Mononuclear cell (primary cell): Measurements from ENCODE around the gene SHE. TPM values are rescaled to one million over a fixed set of nuclear protein-coding genes. Genes with fewer than 3 reads are reported as not detected.

Experiments used
- H3K27me3 ChIP-seq: 2 replicates; pipeline ENCODE4 v1.6.0; 2011; ENCODE audit warnings: low read length, control low read depth; ENCODE audit not compliant: insufficient read depth
- H3K4me1 ChIP-seq: 2 replicates; pipeline ENCODE4 v1.5.1; 2011; ENCODE audit warnings: mild to moderate bottlenecking, low read length, control low read depth; ENCODE audit not compliant: insufficient read depth
- H3K4me3 ChIP-seq: 2 replicates; pipeline ENCODE4 v1.5.1; 2011; ENCODE audit warnings: mild to moderate bottlenecking, low read length, moderate library complexity
- H3K9me3 ChIP-seq: 2 replicates; pipeline ENCODE4 v1.5.1; 2011; ENCODE audit warnings: low read depth, mild to moderate bottlenecking, control low read depth, low read length
- total RNA-seq: library from RNA; depleted of rRNA; stranded (reverse); fragments of >200 nt; gene quantifications from one replicate; pipeline ENCODE4 v1.2.3, GENCODE V29; 2012

The SHE gene
- total RNA-seq, 1 donor = 0.10 TPM

DNA sequence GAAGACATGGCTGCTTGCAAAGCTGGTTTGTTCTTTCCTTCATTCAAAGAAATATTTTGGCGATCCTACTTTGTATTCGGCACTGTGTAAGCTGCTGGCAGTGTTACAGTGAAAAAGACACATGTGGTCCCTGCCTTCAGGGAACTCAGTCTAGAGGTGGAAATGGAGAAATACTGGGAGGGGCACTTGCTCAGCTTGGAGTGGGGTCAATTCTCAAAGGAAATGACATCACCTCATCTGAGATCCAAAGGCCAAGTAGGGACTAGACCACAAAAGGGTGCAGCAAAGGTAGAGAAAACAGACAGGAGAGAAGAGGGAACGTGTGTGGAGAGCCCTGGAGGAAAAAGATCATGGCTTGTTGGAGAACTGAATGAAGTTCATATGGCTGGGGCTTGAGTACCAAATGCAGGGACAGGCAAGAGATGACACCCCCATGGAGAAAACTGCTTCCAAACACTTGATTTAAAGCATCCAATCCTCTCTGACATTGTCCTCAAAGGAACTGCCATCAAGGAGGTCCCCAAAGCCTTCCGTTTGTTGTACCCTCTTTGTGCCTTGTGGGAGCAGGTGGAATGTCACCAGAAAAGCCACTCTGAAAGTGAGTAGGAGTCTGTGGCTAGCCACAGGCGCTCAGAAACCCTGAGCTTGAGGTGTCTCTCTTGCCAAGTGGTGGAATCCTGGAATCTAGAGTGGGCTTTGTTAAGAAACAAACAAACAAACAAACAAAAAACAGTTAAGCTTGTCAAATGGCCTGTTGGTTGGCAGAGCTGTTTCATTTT, 48.4 kb downstream of the SHE start:
- Histone ChIP-seq H3K4me3 (no peak overlapping the region), H3K27me3 (no peaks in the 10 kb centered on the region), H3K9me3 (no peaks in the 10 kb centered on the region), H3K4me1 (peaks cover 61% of the 10 kb centered on the region)

DNA sequence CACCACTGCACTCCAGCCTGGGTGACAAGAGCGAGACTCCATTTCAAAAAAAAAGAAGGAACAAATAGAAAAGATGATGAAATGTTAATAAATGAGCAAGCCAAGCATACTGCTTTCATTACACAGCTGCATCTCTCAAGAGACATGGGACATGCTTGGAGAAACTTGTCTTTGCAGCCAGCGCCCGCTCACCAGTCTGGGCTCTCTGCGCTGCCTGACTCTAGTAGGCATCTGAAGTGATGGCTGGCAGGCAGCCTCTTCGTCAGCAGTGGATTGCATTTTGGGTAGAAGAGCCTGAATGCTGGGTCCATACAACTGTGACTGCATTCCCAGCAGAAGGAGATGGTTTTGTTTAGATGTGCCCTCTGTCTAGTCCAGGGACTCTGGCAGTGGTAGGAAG, 49.1 kb downstream of the SHE start:
- Histone ChIP-seq H3K27me3 (no peaks in the 10 kb centered on the region), H3K9me3 (no peaks in the 10 kb centered on the region), H3K4me3 (no peak overlapping the region), H3K4me1 (peaks cover 61% of the 10 kb centered on the region)

DNA sequence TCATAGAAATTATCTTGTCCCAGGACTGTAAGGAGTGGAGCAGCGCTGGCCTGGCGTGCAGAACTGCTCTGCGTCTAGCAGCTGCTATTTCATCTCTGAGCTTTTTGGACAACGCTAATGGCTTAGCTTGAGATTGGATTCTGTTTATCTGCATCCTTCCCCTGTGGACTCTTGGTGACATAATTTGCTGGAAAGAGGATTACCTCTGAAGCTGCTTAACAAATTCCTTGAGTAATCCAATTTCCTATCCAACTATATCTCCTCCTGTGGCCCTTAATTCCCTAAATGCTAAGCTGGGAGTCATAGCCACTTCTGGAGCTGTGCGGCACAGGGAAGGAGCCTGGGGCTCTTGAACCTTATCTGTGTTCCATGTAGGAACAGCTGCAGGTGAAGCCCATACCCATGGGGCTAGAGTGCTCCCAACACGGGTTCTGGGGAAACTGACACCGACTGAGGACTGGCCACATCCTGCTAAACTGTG, 53.8 kb downstream of the SHE start:
- Histone ChIP-seq H3K4me1 (peaks cover 25% of the 10 kb centered on the region), H3K27me3 (no peaks in the 10 kb centered on the region), H3K4me3 (no peak overlapping the region), H3K9me3 (no peaks in the 10 kb centered on the region)

DNA sequence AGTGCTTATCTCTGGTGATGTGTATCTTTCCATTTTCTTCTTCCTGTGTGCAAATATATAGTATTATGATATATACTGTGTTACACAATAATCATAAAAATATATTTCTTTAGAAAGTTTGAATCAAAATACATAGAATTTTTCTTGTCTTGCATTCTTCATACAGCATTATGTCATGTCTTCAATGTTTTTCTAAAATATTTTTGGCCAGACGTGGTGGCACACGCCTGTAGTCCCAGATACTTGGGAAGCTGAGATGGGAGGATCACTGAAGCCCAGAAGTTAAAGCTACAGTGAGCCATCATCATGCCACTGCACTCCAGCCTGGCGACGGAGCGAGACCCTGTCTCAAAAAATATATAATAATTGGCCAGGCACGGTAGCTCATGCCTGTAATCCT, 55.4 kb downstream of the SHE start:
- Histone ChIP-seq H3K4me3 (no peak overlapping the region), H3K27me3 (no peaks in the 10 kb centered on the region), H3K9me3 (no peaks in the 10 kb centered on the region), H3K4me1 (peaks cover 21% of the 10 kb centered on the region)

DNA sequence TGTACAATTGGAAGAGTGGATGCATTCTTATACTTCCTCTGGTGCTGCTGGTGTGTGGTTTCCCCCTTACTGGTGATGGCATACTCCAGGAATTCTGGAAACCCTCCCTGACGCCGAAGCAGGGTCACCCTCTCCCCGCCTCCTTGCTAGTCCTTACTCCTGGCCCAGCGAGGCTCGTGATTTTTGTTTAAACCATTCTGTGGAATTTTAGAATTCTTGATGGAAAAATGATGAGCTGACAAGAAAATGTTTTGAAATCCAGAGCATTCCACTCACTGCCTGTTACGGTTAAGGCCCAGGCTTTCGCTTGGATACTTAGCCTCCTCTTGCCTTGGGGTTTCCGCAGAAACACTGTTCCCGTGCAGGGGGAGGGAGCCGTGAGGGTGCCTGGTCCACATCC, 55.9 kb downstream of the SHE start:
- Histone ChIP-seq H3K4me1 (peaks cover 24% of the 10 kb centered on the region), H3K4me3 (no peak overlapping the region), H3K9me3 (no peaks in the 10 kb centered on the region), H3K27me3 (no peaks in the 10 kb centered on the region)

DNA sequence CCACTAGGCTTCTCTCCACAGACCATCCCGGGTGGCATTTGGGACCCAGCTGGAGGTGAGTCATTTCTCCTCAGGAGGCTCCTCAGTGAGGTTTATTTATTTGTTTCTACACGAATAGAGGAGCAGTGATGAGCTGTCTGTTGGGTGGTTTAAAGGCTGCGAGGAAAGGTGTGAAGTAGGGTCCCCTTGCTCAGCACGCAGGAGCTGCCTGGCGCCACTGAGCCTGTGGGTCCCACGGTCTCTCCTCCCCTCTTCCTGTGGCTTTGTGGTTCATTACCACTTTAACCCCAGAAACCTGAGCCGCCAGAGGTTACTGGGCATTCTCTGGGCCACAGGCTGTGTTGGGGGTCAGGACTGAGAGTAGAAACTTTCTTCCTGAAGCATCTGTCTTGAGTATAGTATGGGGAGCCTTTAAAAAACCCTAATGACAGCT, 57.2 kb downstream of the SHE start:
- H3K4me1 ChIP-seq = peaks cover 36% of the 10 kb centered on the region

DNA sequence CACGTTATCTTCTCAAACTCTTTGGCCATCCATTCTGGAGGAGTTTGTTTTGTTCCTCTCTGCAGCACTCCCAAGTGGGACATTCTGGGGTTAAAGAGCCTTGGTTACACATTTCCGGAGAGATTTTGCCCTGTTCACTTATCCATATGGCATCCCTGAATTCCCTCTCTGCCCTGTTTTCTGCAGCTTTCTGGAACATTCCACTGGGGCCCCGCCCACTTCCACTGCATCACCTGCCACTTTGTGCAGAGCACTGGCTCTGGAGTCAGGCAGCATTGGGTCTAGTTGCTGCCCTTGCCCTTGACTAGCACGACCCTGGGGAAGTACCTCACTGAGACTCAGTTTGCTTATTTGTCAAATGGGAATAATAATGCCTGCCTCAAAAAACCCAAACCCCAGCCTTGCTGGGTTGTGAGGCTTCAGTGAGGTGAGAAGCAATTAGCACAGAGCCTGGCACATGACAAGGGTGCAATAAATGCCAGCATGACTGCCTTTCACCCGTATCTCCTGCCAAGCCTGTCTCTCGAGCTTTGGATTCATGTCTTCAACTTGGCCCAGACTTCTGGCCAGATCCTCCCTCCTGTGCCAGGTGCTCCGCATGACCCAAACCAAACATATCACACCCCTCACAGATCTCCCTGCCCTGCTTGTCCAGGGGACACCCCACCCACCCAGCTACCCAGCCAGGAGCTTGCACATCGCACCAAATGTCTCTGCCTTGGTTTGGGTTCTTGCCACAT, 58.8 kb downstream of the SHE start:
- Histone ChIP-seq H3K4me3 (no peak overlapping the region), H3K27me3 (no peaks in the 10 kb centered on the region), H3K4me1 (peaks cover 52% of the 10 kb centered on the region), H3K9me3 (no peaks in the 10 kb centered on the region)

More for the DNA sequence above, 57.2 kb downstream of the SHE start:
- Histone ChIP-seq H3K27me3 (no peaks in the 10 kb centered on the region), H3K4me3 (no peak overlapping the region), H3K9me3 (no peaks in the 10 kb centered on the region)

DNA sequence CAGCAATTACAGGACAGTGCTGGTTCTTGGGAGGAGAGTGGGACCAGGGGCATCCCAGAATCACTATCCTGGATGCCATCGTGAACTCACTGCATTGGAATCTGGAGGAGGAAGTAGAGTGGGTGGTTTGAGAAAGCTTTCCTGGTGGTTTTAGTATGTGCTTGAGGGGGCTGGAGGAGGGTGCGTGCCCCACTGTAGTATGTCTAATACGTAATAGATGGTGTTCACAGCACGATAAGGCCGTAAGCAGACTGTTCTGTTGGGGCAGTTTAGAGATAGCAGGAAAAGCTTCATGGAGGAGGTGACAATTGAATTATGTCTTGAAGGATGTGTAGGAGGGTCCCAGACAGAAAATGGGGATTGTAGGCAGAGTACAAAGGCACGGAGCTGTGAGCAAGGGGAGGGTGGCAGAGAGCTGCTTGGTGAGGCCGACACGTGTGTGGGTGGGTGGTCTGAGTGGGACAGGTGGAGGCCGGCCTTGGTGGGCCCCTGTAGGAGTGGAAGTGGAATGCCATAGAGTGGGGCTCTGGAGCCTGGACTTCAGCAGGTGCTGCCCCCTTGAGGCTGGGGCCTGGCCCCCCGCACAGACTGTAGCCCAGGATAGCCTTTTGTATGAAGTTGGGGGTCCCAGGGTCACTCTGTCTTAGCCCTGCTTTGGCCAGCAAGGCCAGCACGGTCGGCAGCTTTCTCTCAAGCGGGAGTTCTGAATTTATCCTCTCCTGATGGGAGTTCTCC, 60.0 kb downstream of the SHE start:
- Histone ChIP-seq H3K4me3 (no peak overlapping the region), H3K4me1 (peaks cover 61% of the 10 kb centered on the region), H3K9me3 (no peaks in the 10 kb centered on the region), H3K27me3 (no peaks in the 10 kb centered on the region)

DNA sequence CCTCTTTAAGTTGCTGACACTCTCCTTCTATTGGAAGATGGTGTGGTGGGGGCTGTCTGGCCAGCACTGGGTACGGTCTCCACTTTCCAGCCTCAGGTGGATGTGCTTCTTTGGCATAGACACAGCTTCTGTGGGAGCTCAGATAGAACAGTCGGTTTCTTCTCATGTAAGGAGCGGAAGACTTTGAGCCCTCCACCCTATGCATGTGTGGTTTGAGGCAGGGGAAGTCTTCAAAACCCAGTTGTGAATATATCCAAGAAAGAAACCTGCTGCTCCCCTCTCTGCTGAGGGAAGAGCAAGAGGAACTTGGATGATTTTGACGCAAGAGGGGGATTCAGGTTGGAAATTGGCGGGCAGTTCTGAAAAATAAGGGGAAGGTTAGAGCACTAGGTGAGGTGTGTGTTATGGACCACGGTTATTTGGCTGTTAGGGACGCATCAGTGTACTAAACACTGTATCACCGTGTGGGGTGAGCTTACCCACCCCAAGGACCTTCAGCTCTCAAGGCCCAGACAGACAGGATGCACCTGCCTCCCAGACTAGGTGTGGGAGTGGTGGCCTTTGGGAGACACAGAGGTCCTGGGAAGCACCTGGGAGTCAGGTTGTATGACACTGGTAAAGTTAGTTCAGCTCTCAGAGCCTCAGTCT, 60.8 kb downstream of the SHE start:
- no peaks in the 10 kb centered on the region for H3K27me3 ChIP-seq
- H3K9me3 ChIP-seq = no peaks in the 10 kb centered on the region
- no peak overlapping the region for H3K4me3 ChIP-seq
- H3K4me1 ChIP-seq = peaks cover 61% of the 10 kb centered on the region

DNA sequence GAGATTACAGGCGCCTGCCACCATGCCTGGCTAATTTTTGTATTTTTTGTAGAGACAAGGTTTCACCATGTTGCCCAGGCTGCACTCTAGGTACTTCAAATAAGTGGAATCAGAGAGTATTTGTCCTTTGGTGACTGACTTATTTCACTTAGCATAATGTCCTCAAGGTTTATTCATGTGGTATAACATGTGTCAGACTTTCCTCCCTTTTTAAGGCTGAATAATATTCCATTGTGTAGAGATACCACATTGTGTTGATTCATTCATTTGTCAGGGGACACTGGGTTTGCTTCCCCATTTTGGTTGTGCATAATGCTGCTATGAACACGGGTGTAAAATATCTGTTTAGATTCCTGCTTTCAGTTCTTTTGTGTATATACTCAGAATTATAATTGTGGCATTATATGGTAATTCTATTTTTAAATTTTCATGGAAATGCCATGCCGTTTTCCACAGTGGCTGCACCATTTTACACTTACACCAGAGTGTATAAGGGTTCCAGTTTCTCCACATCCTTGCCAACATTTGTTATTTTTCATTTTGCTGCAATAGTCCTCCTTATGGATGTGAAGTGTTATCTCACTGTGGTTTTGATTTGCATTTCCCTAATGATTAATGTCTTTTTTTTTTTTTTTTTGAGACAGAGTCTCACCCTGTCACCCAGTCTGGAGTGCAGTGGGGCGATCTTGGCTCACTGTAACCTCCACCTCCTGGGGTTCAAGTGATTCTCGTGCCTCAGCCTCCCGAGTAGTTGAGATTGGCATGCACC, 62.0 kb downstream of the SHE start:
- no peak overlapping the region for H3K4me3 ChIP-seq
- peaks cover 61% of the 10 kb centered on the region for H3K4me1 ChIP-seq
- no peaks in the 10 kb centered on the region for H3K27me3 ChIP-seq
- H3K9me3 ChIP-seq = no peaks in the 10 kb centered on the region

DNA sequence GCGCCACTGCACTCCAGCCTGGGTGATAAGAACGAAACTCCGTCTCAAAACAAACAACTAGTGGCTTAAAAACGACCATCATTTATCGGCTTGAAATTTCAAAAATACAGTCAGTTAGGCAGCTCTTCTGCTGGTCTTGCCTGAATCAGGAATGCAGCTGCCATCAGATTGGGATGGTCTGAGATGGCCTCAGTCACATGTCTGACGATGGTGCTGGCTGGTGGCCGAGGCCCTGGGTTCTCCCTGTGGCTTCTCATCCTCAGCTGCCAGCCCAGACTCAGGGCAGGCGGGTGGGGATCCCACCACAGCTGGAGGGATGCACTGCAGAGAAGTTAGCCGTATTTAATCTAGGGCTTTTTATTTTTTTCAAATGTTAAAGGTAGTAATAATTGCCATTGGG, 65.8 kb downstream of the SHE start:
- Histone ChIP-seq H3K27me3 (no peaks in the 10 kb centered on the region), H3K4me3 (no peak overlapping the region), H3K4me1 (peaks cover 61% of the 10 kb centered on the region), H3K9me3 (no peaks in the 10 kb centered on the region)

DNA sequence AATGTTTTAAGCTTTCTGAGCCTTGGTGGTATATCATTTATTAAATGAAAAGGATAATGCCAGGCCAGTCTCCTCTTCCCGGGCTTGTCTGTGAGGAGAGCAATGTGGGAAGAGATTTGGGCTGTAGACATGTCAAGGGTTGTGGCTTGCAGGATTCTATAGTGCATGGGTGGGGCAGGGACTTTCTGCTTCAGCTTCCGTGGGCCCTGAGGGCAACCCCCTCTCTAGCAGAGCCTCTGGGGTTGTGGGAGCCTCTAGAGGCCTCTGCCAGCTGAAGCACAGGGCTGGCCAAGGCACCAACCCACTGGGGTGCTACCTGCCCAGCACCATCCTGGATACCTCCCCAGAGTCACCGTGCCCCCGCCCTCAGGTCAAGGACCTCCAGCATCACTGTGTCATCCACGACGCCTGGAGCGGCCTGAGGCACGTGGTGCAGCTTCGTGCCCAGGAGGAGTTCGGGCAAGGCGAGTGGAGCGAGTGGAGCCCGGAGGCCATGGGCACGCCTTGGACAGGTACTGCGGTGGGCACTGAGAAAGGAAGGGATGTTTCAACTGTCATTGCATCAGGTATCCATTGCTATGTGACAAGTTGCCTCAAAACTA, 66.5 kb downstream of the SHE start:
- no peaks in the 10 kb centered on the region for H3K27me3 ChIP-seq
- H3K4me1 ChIP-seq = peaks cover 62% of the 10 kb centered on the region
- no peak overlapping the region for H3K4me3 ChIP-seq
- no peaks in the 10 kb centered on the region for H3K9me3 ChIP-seq

DNA sequence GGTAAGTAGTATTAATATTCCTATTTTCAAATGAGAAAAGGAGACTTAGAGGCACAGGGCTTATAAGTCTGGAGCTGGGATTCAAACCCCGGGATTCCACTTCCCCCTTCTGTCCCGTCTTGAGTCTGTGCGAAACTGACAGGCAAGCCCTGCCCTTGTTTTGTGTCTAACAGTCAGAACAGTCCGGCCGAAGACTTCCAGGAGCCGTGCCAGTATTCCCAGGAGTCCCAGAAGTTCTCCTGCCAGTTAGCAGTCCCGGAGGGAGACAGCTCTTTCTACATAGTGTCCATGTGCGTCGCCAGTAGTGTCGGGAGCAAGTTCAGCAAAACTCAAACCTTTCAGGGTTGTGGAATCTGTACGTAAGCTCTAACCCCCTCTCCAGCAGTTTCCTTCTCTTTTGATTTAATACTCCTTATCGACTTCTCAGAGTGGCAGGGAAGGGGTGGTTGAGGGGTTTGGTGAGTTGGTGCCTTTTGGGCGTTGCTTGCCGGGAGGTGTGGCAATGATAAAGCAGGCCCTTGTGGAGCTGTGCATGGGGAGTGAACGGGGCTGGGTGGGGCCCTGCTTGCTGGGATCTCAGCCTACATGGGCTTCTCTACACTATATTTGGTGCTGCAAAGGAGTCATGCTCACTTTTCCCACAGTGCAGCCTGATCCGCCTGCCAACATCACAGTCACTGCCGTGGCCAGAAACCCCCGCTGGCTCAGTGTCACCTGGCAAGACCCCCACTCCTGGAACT, 67.7 kb downstream of the SHE start:
- Histone ChIP-seq H3K9me3 (no peaks in the 10 kb centered on the region), H3K4me1 (peaks cover 60% of the 10 kb centered on the region)

More for the DNA sequence above, 67.7 kb downstream of the SHE start:
- H3K27me3 ChIP-seq = no peaks in the 10 kb centered on the region
- no peak overlapping the region for H3K4me3 ChIP-seq
